ENCODE measurements around the gene NEU2.
"Not testable (repeated sequence)": the region's sequence is repeated elsewhere in the genome, so short reads cannot be mapped to it uniquely, and the experiment has no call there.

NEU2 gene

GRCh38 chr2:233010569-233011267 lies 21.8 kb upstream of the NEU2 start:
- no peak for DNase-seq (ENCODE audit: low read depth)

GRCh38 chr2:233011268-233011650 lies 21.2 kb upstream of the NEU2 start:
- DNase-seq (ENCODE audit: low read depth) = no peak

GRCh38 chr2:233011702-233012131 lies 20.8 kb upstream of the NEU2 start:
- no peak for DNase-seq (ENCODE audit: low read depth)

- DNase-seq (ENCODE audit: low read depth) = no peak
Measured at GRCh38 chr2:233012301-233012971, 20.0 kb upstream of the NEU2 start.

- DNase-seq (ENCODE audit: low read depth) = no peak
Measured at GRCh38 chr2:233013027-233013461, 19.4 kb upstream of the NEU2 start, which contains the start of gene NGEF. Gene NGEF, minus strand, starts transcription at chr2:233013256. Its CDS starts 38,366 bp downstream, at chr2:232974890.

- DNase-seq (ENCODE audit: low read depth) = no peak
Measured at GRCh38 chr2:233013650-233014049, 18.8 kb upstream of the NEU2 start.

GRCh38 chr2:233015019-233015645 lies 17.3 kb upstream of the NEU2 start:
- no peak for DNase-seq (ENCODE audit: low read depth)

GRCh38 chr2:233017947-233018346 lies 14.5 kb upstream of the NEU2 start:
- DNase-seq (ENCODE audit: low read depth) = no peak

GRCh38 chr2:233019610-233020009 lies 12.9 kb upstream of the NEU2 start:
- not testable (repeated sequence) for DNase-seq (ENCODE audit: low read depth)

GRCh38 chr2:233020454-233020853 lies 12.0 kb upstream of the NEU2 start:
- no peak for DNase-seq (ENCODE audit: low read depth)

GRCh38 chr2:233021771-233022170 lies 10.7 kb upstream of the NEU2 start:
- no peak for DNase-seq (ENCODE audit: low read depth)

GRCh38 chr2:233022561-233022960 lies 9.9 kb upstream of the NEU2 start:
- no peak for DNase-seq (ENCODE audit: low read depth)

GRCh38 chr2:233023007-233023760 lies 9.3 kb upstream of the NEU2 start:
- DNase-seq (ENCODE audit: low read depth) = no peak

GRCh38 chr2:233023761-233024410 lies 8.6 kb upstream of the NEU2 start:
- DNase-seq (ENCODE audit: low read depth) = no peak

- no peak for DNase-seq (ENCODE audit: low read depth)
Measured at GRCh38 chr2:233025706-233026105, 6.8 kb upstream of the NEU2 start.

- DNase-seq (ENCODE audit: low read depth) = no peak
Measured at GRCh38 chr2:233026198-233026813, 6.2 kb upstream of the NEU2 start.

GRCh38 chr2:233029321-233029720 lies 3.2 kb upstream of the NEU2 start:
- no peak for DNase-seq (ENCODE audit: low read depth)

- no peak for DNase-seq (ENCODE audit: low read depth)
Measured at GRCh38 chr2:233031556-233032500, 644 bp upstream of the NEU2 start.

GRCh38 chr2:233033672-233034071 lies 1.2 kb downstream of the NEU2 start:
- peak; percentile 18 for DNase-seq (ENCODE audit: low read depth)
